ENCODE results near the gene SFXN5.

GRCh38 chr2:72964146-72964525 is 107.4 kb downstream of the SFXN5 start:
- no peak for TF ChIP-seq EZH2 (IDR thresholded peaks at IDR 0.05; ENCODE audit: insufficient read depth, poor library complexity, severe bottlenecking)
- no peak for TF ChIP-seq EZH2phosphoT487 (IDR thresholded peaks at IDR 0.05; ENCODE audit: insufficient read depth, low read depth)
